KG1 (cell line): ENCODE data around the gene STK32C.

Source experiments
- DNase-seq: peaks from one replicate; lab custom pipeline; 2025; lab: John Stamatoyannopoulos, UW

STK32C gene

DNA sequence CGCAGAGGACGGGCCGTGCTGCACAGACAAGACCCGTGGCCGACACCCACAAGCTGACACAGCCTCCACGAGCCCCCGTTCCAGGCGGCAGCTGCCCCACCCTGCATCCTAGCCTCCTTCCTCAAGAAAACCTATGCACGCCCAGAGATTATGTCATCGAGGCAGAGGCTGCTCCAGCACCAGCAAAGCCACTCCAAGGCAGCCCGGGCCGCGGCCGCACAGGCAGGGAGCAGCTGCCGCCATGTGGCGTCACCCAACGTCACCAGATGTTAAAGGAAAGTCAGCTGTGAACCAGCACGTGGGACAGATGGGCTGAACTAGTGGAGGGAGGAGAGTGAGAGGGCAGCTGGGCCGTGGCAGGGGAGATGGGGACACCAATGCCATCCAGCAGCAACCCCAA lies 59.8 kb downstream of the STK32C start:
- no peak for DNase-seq

DNA sequence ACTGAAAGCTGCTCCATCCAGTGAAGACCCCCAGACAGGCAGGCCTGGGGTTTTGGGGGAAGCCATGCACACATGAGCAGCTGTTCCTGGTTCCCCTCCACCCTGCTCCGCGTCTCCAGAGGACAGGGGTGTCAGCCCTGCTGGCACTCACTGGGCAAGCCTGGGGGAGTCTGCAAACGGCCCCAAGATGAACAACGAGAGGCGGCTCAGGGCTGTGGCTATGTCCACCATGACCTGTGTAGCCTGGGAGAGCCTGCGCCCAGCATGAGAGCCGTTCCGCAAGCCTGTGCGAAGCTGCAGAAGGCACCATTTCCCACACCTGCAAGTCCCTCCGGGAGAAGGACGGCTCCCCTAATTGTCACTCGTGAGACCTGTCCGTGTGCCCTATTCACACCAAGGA lies 61.5 kb downstream of the STK32C start:
- DNase-seq: no peak

DNA sequence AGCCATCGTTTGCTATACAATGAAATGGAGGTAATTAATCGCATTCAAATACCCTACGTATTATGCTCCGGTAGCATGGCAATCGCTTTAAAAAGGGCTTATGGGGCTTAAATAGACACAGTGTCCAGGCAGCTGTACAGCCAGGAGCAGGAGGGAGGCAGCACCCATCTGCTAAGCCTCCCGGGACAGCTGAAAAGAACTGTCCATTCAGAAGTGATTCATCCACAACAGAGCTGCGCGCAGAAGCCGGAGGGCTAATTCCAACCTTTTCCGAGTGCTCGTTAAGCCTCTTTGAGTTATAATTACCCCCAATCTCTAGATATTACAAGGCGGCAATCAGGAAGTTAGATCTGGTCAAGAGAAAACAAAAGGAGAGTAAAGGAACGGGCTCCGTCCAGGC lies 62.7 kb downstream of the STK32C start:
- DNase-seq: no peak

DNA sequence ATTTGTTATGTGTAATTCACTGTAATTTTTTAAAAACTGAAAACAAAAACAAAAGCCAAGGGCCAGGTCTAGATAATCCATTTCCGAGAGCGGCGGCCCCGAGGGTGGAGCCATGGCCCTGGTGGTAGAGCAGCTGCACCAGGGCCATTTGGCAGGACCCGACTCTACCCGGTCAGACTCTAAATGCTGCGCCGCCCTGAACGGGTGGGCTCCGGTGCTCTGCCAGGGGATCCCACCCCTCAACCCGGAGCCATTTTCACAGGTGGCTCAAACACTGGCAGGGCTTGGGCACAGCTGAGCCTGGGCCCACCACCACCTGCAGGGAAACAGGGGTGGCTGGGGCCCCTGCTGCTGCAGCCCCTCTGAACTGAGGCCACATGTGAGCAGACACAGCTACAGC lies 64.1 kb downstream of the STK32C start:
- no peak for DNase-seq

DNA sequence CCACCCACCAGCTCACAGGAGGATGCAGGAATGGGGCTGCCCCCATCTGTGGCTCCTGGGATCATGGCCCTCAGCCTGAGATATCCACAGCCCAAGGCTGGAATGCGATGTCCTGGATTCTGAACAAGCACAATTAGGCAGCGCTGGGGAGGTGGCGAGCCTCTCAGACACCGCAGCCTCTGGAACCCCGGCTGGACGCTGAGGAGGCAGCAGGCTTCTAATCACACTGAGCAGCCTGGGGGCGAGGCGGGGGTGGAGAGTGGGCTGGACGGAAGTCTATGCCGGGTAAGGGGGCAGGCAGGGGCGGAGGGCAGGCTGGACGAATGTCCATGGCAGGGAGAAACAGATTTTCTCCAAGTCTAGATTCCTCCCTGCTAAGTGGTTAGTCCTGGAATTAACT lies 64.6 kb downstream of the STK32C start:
- DNase-seq: no peak

DNA sequence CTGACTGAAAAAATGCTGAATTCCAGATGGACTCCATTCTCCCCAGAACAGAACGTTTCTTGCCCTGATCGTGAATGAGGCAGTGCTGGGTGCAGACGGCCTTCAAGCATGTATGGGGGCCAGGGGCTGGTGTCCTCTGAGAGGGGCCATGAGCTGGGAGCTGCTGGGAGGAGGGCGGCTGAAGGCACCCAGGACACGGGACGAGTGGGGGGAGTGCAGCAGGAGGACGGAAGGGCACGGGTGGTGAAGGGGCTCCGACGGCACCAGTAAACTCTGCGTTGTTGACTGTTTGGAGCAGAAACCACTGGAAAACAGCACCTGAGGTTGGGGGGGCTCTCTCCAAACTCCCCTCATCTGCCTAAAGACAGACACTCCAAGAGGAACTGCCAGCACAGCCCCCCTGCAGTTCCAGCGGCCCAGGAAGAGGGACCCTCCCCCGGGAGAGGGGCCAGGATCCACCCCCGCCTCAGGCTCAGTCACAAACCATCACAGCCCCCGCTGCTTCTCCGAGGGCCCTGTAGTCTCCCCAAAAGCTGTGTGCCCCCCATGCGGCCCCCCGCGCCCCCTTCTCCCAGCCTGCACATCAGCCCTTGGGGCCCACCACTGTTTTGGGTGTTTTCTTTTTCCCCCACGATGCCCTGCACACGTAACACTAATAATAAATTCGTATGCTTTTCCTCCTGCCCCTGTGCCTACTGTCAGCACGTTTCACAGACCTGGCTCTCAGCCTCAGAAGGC lies 65.5 kb downstream of the STK32C start:
- DNase-seq: no peak

DNA sequence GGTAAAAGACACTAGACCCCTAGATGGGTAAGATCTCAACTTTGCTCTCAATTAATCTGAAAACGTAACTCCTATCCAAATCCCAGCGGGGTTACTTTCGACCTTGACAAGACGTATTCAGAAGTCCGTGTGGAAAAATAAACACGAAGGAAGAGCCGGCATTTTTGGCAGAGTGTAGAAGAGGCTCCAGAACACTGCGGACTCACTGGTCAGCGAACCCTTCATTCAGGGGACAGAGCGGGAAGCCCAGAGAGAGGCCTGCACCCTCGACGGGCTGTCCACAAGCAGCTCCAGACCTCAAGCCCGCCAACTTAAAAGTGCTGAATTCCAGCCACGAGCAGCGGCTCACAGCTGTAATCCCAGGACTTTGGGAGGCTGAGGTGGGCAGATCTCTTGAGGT lies 66.3 kb downstream of the STK32C start:
- no peak for DNase-seq

DNA sequence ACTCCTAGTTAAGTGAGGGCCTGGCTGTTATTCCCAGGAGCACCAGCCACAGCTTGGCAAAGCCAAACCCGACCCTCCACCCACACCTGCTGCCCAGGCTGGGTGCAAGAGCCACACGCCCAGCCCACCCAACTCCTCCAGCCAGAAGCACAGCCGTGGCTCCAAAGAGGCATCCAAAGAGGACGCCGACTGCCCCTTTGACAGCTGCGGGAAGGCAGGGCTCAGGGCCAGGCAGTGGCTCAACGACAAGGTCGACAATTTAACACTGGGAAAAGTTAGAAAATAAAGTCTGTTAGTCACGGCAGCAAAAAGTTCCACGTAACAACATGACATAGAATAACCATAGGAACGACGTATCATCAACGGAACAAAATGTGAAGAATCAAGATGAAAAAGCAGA lies 66.7 kb downstream of the STK32C start:
- DNase-seq: no peak

DNA sequence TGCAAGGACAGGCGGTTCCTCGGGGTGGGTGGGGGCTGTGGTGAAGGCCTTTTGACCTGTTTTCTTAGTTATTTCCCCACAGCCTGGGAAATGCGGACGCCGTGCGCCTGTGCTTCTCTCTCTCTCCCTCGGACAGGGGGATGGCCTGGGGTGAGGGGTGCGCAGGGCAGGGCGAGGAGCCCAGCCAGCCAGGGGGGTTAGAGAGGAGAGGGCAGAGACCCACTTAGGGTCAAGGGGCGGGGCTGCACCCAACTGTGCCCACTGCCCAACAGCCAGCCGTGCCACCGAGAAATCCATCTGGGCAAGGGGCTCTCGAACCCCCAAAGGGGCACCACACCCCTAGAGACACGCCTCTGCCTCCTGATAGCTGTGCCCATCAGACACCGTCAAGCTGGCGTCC lies 67.2 kb downstream of the STK32C start:
- no peak for DNase-seq

DNA sequence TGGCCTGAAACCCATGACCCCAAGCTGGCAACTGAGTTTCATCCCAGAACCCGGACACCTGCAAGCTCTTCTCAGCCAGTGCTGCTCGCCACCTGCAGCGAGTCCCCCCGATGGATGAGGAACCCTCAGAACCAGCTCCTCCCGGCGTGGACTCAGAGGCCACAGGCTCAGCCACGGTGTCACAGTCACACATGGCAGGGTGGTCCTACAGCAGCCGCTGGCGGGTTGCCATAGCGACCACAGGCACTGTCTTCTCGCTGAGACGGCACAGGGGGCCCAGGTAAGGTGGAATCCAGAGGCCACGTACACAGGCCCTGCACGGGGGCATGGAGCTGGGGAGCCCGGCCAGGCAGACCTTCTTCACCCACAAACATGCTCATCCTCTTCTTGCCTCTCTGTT lies 67.6 kb downstream of the STK32C start:
- no peak for DNase-seq

DNA sequence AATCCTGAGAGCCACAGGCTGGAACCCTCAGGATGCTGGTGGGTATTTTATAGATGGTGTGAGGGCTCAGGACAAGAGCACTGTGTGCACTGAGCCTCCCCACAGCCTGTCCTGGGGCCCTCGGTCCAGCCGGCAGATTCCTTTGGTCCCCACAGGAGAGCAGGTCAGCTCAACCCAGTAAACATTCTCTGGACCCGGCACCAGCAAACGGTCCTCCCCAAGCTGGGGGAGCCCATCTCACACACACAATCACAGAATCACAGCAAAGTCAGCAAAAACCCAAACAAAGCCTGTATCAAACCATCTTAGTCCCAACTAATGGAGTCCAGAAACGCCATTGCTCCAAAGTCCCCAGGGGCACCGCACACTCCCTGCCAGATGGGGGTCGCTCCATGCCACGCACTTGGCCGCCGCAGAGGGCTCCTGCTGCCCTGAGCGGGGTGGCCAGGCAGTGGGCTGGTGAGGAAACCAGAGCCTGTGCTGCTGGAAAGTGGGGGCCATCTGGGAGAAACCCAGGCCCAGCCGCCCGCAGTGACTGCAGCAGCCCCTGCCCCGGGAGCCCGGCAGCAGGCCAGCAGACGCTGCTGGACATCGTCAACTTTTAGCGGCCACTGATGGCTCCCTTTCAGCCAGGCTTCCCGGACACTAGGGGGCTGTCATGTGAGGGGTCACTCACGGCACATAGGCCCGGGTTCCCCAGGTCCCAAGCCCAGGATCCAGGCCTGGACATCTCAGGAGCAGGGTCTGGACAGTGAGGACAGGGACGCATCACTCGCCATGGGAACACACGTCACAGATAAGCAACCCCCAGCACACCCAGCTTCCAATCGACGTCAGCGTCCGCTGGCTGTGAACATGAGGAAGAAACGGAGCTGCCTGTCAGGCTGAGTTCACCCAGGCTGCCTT lies 68.4 kb downstream of the STK32C start:
- no peak for DNase-seq

DNA sequence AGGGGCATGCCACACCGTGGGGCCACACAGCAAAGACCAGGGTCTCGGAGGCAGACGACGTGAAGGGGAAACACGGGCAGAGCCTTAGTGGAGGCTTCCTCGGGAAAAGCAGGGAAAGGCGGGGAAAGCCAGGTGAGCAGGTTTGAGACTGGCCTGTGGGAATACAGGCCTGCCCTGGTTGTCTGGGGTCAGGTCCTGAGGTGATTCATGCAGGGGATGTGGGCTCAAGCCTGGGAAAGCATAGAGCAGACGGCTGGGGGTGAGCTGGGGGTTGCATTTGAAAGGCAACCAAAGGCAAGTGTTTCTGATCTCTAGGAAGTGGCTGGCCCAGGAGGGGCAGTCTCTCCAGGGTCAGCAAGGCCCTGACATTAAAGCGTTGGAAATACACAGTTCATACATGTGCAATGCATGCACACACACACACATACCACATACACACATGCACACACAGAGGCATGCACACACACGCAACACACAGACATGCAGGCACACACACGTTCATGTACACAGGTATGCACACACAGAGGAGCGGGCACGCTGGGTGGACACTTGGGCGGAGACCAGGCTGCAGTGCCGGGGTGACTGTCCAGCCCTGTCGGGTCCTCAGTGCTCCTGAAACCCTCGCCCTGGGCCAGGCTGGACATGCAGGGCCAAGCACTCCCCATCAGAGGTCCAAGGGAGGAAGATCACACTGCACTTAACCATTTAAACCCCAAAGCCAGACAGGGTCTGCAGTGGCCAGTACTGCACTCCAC lies 69.2 kb downstream of the STK32C start:
- no peak for DNase-seq

DNA sequence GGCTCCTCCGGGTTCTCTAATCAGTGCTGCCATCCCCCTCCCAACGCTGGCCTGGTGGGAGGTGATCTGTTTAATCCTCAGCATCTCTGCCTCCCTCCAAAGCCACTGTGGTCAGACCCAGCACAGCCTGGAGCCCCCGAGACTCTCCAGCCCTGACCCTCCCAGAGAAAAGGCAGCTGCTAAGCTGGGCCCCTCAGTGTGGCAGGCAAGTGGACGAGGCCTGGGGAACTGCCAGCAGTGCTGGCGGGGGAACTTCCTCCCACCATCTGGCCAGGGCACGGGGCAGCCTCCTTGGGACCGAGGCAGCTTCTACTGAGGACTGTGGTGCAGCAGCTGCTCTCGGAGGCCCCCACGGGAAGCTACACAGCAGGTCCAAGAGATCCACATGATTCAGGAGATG lies 69.9 kb downstream of the STK32C start:
- no peak for DNase-seq

DNA sequence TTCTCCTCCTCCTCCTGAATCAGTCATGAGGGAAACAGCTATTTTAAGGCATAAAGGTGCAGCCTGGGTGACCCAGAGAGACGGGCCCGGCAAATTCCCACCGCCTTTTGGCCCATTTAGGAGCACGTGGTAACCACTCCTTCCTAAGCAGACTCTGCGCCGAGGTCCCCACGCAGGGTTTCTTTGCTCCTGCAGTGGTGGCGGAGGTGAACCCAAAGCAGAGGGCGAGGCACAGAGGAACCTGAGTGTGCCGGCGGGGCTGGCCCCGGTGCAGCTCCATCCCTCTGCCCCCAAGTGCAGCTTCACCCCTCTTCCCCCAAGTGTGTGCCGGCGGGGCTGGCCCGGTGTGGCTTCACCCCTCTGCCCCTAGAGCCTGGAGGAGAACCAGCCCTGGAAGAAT lies 70.4 kb downstream of the STK32C start:
- no peak for DNase-seq

DNA sequence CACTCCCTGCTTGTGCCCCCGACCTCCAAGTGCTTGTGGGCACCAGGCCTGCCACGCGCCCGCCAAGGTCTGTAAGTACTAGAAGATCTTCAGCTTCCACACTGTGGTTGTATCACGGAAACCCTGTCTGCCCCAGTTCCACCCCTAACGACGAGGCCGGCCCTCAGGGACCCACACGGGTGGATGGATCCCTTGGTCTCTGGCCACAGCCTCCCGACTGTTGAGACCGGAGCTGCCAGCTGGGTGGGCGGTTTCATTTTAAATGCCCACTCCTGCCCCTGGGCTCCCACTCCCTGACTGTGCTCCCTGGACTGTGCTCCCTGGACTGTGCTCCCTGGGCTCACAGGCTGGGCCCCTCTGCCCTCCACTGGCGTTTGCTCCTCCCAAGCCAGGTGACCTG lies 70.9 kb downstream of the STK32C start:
- DNase-seq: no peak

DNA sequence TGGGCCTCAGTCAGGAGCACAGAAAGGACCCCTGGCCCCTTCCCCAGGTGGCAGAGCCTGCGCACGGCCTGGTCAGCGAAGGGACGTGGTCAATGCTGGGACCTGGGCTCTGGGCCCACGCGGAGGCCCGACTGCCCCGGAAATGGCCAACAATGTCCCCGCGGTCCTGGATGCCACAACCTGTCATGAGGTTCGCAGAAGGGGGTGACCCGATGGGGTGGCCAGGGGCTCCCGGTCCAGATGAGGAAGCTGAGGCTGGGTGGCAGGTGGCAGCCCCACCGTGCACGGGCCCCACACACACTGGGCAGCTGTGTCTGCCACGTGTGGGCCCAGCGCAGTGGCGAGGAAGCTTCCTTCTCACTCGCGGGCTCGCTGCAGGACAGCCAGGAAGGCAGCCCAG lies 71.6 kb downstream of the STK32C start:
- no peak for DNase-seq

DNA sequence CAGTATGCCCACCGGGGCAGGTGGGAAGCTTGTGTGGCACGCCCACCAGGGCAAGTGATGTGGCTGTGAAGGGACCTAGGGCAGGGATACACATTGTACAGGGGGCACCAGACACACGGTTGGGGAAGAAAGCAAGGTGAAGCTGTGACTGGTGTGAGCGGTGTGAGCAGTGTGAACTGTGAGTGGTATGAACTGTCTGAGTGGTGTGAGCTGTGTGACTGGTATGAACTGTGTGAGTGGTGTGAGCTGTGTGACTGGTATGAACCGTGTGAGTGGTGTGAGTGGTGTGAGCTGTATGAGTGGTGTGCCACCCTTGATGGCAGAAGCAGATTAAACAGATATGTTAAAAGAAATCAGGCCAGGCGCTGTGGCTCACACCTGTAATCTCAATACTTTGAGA lies 72.9 kb downstream of the STK32C start:
- DNase-seq: no peak

DNA sequence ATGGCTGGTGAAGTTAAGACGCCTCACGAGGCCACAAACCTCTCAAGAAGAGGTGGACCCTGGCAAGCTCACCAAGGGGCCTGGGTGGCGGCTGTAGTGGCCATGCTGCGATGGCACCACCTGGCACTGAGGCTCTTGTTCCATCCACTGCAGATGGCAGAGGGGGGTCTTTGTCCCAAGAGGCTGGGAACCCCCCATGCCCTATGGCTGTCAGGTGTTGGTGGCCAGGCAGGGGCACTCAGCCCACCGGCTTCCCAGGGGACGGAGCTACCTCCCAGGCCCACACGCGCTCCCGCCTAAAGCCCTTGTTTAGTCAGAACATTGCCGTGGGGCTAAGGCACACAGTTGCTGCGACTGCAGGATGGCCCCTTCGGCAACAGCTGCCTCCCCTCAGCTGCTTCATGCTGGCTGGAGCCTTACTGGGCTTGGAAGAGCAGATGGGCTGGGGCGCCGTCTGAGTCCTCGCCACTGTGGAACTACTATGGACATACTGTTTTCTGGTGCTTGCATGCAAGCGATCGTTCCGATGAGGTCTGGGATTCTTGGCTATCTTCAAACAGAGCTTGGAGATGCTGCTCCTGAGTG lies 74.2 kb downstream of the STK32C start:
- no peak for DNase-seq

DNA sequence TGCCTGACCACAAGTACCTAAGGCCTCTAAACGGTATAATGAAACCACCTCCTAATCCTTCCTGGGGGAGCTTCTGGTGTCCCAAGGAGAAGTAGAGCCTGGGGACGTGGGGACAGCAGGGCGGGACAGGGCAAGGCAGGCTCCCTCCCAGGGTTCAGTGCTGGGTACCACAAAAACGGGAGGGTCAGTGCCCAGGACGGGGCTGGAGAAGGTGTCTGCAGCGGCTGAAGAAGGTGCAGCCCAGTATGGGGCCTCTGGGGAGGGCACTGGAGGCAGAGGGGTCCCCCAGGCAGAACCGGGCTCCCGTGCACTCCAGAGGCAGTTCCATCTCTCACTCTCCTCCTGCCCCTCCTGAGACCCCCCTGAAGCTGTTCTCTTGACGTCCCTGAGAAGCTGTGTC lies 74.8 kb downstream of the STK32C start:
- DNase-seq: no peak

DNA sequence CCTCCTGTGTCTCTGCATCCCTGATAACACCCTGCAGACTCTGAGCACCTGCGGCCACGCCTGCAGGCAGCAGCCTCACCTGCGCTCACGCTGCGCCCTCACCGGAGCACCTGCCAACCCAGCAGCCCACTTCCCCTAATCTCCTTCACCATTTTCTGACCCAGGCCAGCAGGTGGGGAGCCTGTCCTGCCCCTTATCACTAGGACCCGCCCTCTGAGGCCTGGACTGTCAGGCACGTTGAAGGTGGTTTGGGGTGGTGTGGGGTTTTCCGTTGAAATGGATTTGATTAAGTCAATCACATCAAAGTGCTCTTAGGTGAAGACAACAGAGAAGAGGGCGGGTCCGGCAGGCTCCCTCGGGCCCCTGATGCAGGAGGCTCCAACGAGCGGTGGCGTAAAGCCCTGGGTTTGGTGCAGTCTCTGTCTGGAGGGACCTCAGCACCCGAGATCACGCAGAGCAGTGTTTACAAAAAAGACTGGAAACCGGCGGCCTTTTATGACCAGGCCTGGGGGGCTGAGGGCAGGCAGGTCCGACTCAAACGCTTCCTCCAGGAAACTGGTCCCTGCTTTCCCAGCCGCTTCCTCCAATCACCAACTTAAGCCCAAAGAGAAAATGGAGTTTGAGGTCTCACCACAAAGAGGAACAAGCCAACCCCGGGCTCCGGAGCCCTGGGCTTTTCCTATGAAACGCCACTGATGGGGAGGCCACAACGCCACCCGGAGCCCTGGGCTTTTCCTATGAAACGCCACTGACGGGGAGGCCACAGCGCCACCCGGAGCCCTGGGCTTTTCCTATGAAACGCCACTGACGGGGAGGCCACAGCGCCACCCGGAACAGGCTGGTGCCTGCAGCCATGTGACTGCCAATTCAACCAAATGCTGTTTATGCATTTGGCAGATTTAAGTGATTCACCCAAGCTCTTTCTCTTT lies 75.5 kb downstream of the STK32C start:
- peak; percentile 11 for DNase-seq

DNA sequence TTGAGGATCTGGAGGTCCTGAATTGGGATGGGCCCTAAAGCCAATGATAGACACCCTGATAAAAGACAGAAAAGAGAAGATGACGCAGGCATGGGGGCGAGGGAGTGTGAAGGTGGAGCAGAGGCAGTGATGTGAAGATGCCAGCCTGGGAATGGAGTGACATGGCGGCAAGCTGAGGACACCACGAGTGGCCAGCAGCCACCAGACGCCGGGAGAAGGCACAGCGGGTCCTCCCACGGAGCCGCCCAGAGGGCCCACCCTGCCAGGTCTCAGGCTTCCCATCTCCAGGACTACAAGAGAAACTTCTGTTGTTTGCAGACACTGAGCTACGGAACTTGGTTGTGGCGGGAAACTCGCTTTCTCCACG lies 76.1 kb downstream of the STK32C start:
- no peak for DNase-seq
